HEK293 (cell line): Measurements from ENCODE around the gene AFF3.

ENCODE experiments used
- BCL11A ChIP-seq: fragments of 450-650 bp; formaldehyde crosslinking; IDR thresholded peaks from 2 replicates; pipeline ENCODE4 v1.5.1; 2016; ENCODE audit warnings: low read depth, missing biosample characterization, missing genetic modification characterization
- CTCF ChIP-seq: fragments of 450-650 bp; formaldehyde crosslinking; IDR thresholded peaks from 2 replicates; pipeline ENCODE4 v1.5.1; 2016; ENCODE audit warnings: missing biosample characterization, missing genetic modification characterization
- PATZ1 ChIP-seq: fragments of 450-650 bp; formaldehyde crosslinking; IDR thresholded peaks from 2 replicates; pipeline ENCODE4 v1.5.1; 2016; ENCODE audit warnings: missing biosample characterization, missing genetic modification characterization
- ZNF280D ChIP-seq: fragments of 450-650 bp; formaldehyde crosslinking; IDR thresholded peaks from 2 replicates; pipeline ENCODE4 v1.5.1; 2016; ENCODE audit warnings: missing biosample characterization, missing genetic modification characterization

- no peak for TF ChIP-seq BCL11A (tag by site-specific recombination)
- no peak for TF ChIP-seq CTCF
- TF ChIP-seq PATZ1 (tag by site-specific recombination), result no peak
- TF ChIP-seq ZNF280D (tag by site-specific recombination), result no peak
Observed at GRCh38 chr2:99636144-99637034, 506.0 kb downstream of the AFF3 start.
